ENCODE measurements around the gene KLHL11.
"Not testable (repeated sequence)": the region's sequence is repeated elsewhere in the genome, so short reads cannot be mapped to it uniquely, and the experiment has no call there.

KLHL11 gene

GRCh38 chr17:41885733-41886132, 20.5 kb upstream of the KLHL11 start:
- peak; percentile 7 for DNase-seq

GRCh38 chr17:41882756-41883155, 17.5 kb upstream of the KLHL11 start:
- DNase-seq = no peak

DNA sequence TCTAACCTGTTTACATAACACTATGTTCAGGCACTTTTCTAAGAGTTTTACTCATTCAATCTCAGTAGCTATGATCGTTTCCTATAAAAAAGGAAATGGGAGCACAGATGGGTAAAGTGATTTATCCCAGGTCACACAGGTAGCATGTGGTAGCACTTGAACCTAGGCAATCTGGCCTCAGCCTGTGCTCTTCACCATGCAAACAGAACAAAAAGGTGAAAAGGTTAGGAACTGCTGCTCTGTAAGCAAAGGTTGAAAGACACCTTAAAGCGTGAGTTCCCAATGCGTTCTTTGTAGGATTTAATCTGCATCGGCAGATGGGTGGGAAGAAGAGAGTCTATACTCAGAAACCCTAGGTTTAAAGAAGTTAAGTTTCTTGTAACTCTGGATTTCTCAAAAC, 14.9 kb upstream of the KLHL11 start:
- DNase-seq = no peak

DNA sequence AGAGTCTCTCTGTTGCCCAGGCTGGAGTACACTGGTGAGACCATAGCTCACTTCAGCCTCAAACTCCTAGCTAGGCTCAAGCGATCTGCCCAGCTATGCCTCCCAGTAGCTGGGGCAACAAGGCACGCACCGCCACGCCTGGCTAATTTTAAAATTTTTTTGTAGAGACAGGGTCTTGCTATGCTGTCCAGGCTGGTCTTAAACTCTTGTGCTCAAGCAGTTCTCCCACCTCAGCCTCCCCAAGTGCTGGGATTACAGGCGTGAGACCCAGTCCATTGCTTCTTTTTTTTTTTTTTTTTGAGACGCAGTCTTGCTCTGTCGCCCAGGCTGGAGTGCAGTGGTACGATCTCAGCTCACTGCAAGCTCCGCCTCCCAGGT, 9.1 kb upstream of the KLHL11 start:
- DNase-seq = not testable (repeated sequence)

- DNase-seq = no peak
Observed at GRCh38 chr17:41873559-41874292, 8.5 kb upstream of the KLHL11 start.

GRCh38 chr17:41871789-41872188, 6.6 kb upstream of the KLHL11 start:
- no peak for DNase-seq

DNA sequence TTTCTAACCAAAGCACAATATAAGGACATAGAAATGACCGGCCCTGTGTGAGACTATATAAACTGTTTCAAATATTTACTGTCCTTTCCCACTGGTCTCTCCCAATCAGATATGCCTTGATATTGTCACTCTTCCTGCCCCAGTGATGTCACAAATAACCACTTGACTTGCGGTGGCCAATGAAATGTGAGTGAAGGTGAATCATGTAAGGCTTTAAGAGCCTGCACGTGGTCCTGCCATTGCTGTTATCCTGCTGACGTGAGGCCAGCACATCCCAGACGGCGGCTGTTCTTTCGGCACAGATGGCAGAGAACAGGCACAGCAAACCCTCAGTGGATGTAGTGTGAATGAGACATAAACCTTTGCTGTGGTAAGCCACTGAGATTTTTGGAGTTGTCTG, 5.4 kb upstream of the KLHL11 start:
- DNase-seq = no peak

GRCh38 chr17:41870097-41870496, 4.9 kb upstream of the KLHL11 start:
- DNase-seq = no peak

DNA sequence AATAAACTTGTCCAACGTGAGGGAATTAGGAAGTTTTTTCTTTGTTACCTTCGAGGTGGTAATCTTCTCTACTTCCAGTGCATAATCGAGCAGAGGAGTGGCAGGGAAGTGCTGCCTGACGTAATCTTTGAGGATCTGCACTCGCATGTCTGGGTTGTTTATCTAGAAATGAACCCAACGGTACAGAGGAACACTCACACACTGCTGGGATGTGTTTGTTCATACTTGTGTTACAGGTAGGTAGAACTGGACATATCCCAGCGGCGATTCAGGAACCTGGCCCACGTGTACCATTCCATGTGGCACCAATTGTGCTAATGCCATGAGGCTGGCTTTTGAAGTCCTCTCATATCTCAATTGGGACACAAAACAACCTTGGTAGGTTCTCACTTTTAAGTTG, 4.2 kb upstream of the KLHL11 start:
- DNase-seq = no peak

DNA sequence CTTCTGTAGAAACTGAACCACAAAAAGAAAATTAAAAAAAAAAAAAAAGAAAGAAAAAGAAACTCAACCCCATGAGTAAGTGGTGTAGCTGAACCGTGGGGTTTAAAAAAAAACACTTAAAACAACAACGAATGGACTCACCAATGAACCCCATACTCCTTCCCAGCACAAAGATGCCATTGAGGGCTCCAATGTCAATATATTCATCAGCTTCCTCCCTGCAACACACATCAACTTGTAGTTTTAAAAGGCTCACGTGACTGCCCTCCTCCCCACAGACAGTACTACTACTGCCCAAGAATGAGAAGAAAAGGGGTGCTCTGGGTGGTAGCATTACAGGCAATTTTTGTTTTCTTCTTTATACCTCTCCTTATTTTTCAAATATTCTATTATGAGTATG, 3.3 kb upstream of the KLHL11 start:
- no peak for DNase-seq

- DNase-seq = no peak
Observed at GRCh38 chr17:41865596-41865893, 322 bp upstream of the KLHL11 start.

GRCh38 chr17:41864498-41864835, 756 bp downstream of the KLHL11 start:
- DNase-seq = no peak

DNA sequence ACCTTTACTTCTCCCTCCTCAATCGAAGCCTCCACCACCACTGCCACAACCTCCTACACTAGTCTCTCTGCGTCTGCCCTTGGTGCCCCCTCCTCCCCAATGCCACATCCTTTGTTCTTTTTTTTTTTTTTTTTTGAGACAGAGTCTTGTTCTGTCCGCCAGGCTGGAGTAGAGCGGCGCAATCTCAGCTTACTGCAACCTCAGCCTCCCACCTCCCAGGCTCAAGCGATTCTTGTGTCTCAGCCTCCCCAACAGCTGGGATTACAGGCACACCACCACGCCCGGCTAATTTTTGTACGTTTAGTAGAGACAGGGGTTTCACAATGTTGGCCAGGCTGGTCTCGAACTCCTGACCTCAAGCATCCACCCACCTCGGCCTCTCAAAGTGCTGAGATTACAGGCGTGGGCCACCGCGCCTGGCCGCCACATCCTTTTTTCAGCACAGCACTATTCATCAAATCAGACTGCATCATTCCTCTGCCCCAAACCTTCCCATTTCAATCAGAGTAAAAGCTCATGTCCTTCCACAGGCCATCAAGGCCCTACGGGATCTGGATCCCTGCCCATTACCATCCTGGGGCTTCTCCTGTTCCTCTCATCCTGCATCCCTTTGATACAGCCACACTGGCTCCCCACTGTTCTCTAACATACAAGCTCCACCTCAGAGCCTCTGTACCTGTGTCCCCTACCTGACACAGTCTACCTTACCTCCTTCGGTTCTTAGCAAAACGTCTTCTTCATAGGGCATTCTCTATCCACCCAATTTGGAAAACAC, 2.0 kb downstream of the KLHL11 start:
- DNase-seq = peak; percentile 22

GRCh38 chr17:41860254-41860931, 4.8 kb downstream of the KLHL11 start:
- no peak for DNase-seq

DNA sequence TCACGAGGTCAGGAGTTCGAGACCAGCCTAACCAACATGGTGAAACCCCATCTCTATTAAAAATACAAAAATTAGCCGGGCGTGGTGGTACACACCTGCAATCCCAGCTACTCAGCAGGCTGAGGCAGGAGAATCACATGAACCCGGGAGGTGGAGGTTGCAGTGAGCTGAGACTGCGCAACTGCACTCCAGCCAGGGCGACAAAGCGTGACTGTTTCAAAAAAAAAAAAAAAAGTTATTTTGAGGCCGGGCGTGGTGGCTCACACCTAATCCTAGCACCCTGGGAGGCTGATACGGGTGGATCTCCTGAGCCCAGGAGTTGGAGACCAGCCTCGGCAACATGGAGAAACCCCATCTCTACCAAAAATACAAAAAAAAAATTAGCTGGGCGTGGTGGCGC, 13.8 kb downstream of the KLHL11 start:
- DNase-seq = not testable (repeated sequence)

DNA sequence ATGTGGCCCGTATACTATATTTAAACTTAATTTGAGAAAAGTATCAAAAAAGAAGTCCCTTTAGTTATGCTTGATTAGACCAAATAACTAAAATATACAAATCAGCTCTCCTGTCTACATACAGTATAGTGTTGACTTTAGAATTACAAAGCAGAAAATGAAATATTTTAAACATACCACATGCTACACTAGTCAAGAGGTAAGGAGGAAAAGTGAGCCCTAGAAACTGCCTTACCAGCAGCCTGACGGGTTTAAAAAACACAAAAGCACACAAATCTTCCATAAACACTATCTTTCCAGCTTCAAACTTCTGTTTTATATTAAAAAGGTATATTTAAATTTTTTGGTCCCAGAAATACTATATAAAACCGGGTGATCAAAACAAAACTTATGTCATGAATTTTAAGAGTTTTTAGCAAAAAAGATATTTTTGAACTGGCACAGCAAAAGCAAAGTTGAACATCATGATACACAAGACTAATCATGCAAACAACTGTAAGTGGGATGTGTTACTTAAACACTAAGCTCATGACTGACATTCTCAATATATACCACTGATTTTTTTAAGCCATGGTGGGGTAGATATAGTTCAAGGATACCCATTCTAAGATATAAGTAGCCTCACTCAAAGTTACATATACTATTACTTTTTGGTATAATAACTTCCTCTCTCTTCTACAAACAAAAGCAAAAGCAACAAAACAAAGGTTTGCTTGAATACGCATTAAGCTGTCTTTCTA, 15.8 kb downstream of the KLHL11 start:
- no peak for DNase-seq

- no peak for DNase-seq
Observed at GRCh38 chr17:41848788-41849187, 16.4 kb downstream of the KLHL11 start.

DNA sequence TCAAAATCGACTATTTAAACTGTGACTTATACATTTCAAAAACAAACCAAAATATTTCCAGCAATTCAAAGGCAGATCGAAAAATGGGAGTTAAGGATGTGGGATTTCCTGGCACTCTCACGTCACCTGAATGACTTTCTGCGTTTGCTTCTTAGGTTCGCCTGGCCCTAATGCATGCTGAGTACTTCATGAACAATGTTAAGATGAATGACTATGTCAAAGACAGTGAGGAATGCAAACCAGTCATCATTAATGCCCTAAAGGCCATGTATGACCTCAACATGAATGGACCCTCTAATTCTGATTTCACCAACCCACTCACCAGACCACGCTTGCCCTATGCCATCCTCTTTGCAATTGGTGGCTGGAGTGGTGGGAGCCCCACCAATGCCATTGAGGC, 20.3 kb downstream of the KLHL11 start:
- no peak for DNase-seq

DNA sequence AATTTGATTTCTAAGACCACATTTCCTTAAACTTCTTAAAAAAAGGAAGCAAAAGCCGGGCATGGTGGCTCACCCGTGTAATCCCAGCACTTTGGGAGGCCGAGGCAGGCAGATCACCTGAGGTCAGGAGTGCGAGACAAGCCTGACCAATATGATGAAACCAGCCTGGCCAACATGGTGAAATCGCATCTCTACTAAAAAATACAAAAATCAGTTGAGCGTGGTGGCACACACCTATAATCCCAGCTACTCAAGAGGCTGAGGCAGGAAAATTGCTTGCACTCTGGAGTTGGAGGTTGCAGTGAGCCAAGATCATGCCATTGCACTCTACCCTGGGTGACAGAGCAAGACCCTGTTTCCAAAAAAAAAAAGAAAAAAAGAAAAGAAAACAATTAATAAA, 24.4 kb downstream of the KLHL11 start:
- DNase-seq = not testable (repeated sequence)

- DNase-seq = not testable (repeated sequence)
Observed at GRCh38 chr17:41839448-41839847, 25.8 kb downstream of the KLHL11 start.

GRCh38 chr17:41837761-41838538, 27.3 kb downstream of the KLHL11 start, which contains the start of gene KLHL10:
TSS of gene KLHL10 (plus strand) at chr17:41837825. CDS start at chr17:41837933, 108 bp downstream.
- no peak for DNase-seq

- no peak for DNase-seq
Observed at GRCh38 chr17:41836550-41837196, 28.6 kb downstream of the KLHL11 start.

Data from CD4-positive, alpha-beta T cell treated with Interleukin-21 for 1 hour (primary cell).